Measurements from ENCODE around the gene HRH3.
A peak's percentile ranks its signal among the peaks of the same experiment; 100 is the strongest.

HRH3 gene

DNA sequence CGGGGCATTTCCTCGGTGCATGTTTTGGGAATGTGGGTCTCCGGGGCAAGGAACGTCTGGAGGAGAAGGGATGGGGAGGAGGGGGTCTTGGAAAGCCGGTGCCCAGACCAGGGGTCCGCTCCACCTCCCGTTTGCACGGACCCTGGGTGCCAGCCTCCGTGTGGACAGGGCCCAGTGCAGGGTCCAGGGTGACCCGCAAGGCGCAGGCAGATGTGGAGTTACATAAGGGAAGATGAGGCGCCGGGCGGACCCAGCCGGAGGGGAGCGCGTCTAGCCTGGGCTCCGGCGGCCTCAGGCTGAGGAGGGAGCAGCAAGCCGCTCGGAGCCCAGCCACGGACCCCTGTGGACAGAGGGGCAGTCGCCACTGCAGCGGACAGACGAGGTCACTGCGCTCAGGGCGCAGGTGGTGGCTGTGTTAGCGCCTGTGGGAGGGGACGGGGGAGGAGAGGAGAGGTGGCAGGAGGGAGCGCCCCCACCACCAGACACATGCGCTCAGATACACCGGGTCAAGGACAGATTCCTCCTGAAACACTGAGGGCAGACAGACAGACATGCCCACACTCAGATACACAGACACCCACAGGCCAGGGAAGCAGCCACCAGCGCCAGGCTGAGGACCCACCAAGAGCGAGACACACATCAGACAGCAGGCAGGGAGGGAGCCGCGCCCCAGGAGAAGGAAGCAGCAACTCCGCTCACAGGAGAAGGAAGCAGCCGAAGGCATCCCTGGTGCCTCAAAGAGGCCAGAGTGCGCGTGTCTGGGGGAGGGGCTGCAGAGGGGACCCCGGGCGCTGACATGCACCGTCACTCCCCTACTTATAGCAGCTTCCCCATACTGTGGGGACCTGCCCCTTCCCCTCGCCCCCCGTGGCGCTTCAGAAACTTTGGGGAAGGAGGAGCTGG lies 839 bp upstream of the HRH3 start:
- H3K9ac ChIP-seq (ENCODE audit: low read length): no peak overlapping the region
- peak; percentile 27 for DNase-seq
- peaks cover 28% of the 10 kb centered on the region for H3K27me3 ChIP-seq (ENCODE audit: insufficient read depth, low read length, poor library complexity)
- no peak overlapping the region for H3K27ac ChIP-seq (ENCODE audit: low read depth, low read length)
- H2BK120ac ChIP-seq (ENCODE audit: low read depth, low read length): no peak overlapping the region
- H3K56ac ChIP-seq (ENCODE audit: low read length): no peak overlapping the region
- H3K4me2 ChIP-seq (ENCODE audit: low read length): no peak overlapping the region
- no peak overlapping the region for H3K23ac ChIP-seq (ENCODE audit: low read length)
- no peak overlapping the region for H4K5ac ChIP-seq (ENCODE audit: low read length)
- H4K8ac ChIP-seq (ENCODE audit: low read depth, low read length): no peak overlapping the region
- H3K79me1 ChIP-seq (ENCODE audit: low read length): no peaks in the 10 kb centered on the region
- no peak overlapping the region for H3K4me3 ChIP-seq (ENCODE audit: low read length)
- H3K79me2 ChIP-seq (ENCODE audit: control insufficient read depth, insufficient read depth, low read length): no peaks in the 10 kb centered on the region
- no peak overlapping the region for H2BK15ac ChIP-seq (replicated peaks; ENCODE audit: low read depth)
- no peak overlapping the region for H3K4ac ChIP-seq (ENCODE audit: low read depth, low read length)
- no peak overlapping the region for H2BK5ac ChIP-seq (ENCODE audit: low read length)
- no peaks in the 10 kb centered on the region for H3K4me1 ChIP-seq (ENCODE audit: control insufficient read depth, low read depth, low read length)
- no peak overlapping the region for H3K18ac ChIP-seq (ENCODE audit: low read length)
- H3K36me3 ChIP-seq (ENCODE audit: control insufficient read depth, insufficient read depth, low read length): no peaks in the 10 kb centered on the region
- H2AK5ac ChIP-seq (ENCODE audit: low read length): no peak overlapping the region
- WGBS (ENCODE audit: extremely low coverage, insufficient coverage, low lambda C conversion rate): no CpG with 5 or more reads among the region's 46 CpGs

GRCh38 chr20:62219101-62219991 lies 732 bp downstream of the HRH3 start:
- no peak overlapping the region for H4K8ac ChIP-seq (ENCODE audit: low read depth, low read length)
- no peak overlapping the region for H3K27ac ChIP-seq (ENCODE audit: low read depth, low read length)
- no CpG with 5 or more reads among the region's 84 CpGs for WGBS (ENCODE audit: extremely low coverage, insufficient coverage, low lambda C conversion rate)
- no peak overlapping the region for H2AK5ac ChIP-seq (ENCODE audit: low read length)
- no peak overlapping the region for H3K4me2 ChIP-seq (ENCODE audit: low read length)
- H3K36me3 ChIP-seq (ENCODE audit: control insufficient read depth, insufficient read depth, low read length): no peaks in the 10 kb centered on the region
- no peak overlapping the region for H3K23ac ChIP-seq (ENCODE audit: low read length)
- peaks cover 28% of the 10 kb centered on the region for H3K27me3 ChIP-seq (ENCODE audit: insufficient read depth, low read length, poor library complexity)
- H4K5ac ChIP-seq (ENCODE audit: low read length): no peak overlapping the region
- H3K18ac ChIP-seq (ENCODE audit: low read length): no peak overlapping the region
- no peak overlapping the region for H2BK120ac ChIP-seq (ENCODE audit: low read depth, low read length)
- no peaks in the 10 kb centered on the region for H3K79me1 ChIP-seq (ENCODE audit: low read length)
- no peak overlapping the region for H3K4me3 ChIP-seq (ENCODE audit: low read length)
- no peak overlapping the region for H2BK15ac ChIP-seq (replicated peaks; ENCODE audit: low read depth)
- H3K4ac ChIP-seq (ENCODE audit: low read depth, low read length): no peak overlapping the region
- no peak overlapping the region for H2BK5ac ChIP-seq (ENCODE audit: low read length)
- H3K56ac ChIP-seq (ENCODE audit: low read length): no peak overlapping the region
- DNase-seq: no peak
- H3K9ac ChIP-seq (ENCODE audit: low read length): no peak overlapping the region
- H3K4me1 ChIP-seq (ENCODE audit: control insufficient read depth, low read depth, low read length): no peaks in the 10 kb centered on the region
- no peaks in the 10 kb centered on the region for H3K79me2 ChIP-seq (ENCODE audit: control insufficient read depth, insufficient read depth, low read length)

- H3K9ac ChIP-seq (ENCODE audit: low read length): no peak overlapping the region
- DNase-seq: no peak
These were observed 1.9 kb downstream of the HRH3 start for GRCh38 chr20:62217913-62218773.

DNA sequence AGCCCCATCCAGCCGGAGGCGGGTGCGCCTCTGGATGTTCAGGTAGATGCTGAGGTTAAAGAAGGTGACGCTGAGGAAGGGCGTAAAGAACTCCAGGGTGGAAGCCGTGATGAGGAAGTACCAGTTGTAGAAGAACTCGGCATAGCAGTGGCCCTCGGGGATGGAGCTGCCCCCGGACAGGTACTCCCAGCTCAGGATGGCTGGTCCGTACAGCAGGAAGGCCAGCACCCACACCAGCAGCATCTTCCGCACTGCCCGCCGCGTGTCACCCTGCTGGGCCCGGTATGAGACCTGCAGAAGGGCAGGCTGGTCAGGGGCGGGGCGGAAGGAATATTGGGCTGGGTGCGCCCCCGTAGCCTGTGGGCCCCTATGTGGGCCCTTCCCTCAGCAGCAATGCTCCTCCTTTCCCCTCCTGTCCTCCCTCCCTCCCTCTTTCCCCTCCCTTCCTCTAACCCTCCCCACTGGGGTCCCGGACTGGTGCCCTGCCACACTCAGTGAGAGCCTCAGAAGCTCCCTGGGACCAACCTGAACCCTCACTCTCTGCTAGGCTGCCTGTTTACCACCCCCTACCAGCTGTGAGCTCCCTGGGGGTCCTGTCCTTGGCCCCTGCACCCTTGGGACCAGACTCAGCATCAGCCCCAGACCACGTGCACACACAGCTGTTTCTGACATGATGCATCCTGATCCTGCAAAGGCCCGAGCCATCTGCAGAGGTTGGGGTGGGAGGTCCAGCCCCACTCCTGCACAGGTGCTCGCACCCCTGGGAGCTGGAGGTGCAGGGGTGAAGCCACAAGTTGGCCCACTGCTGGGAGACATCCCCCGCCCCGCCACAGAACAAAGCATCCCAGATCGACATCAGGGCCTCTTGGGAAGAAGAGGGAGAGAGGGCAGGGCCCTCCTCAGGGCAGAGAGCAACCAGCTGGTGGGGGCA lies 3.2 kb downstream of the HRH3 start:
- Histone ChIP-seq H2BK5ac (ENCODE audit: low read length) (no peak overlapping the region), H4K5ac (ENCODE audit: low read length) (no peak overlapping the region), H4K8ac (ENCODE audit: low read depth, low read length) (no peak overlapping the region), H3K4me1 (ENCODE audit: control insufficient read depth, low read depth, low read length) (no peaks in the 10 kb centered on the region), H3K36me3 (ENCODE audit: control insufficient read depth, insufficient read depth, low read length) (no peaks in the 10 kb centered on the region), H3K4me3 (ENCODE audit: low read length) (no peak overlapping the region), H3K56ac (ENCODE audit: low read length) (no peak overlapping the region), H3K23ac (ENCODE audit: low read length) (no peak overlapping the region), H3K18ac (ENCODE audit: low read length) (no peak overlapping the region), H2BK120ac (ENCODE audit: low read depth, low read length) (no peak overlapping the region), H2AK5ac (ENCODE audit: low read length) (no peak overlapping the region), H2BK15ac (replicated peaks; ENCODE audit: low read depth) (no peak overlapping the region), H3K27ac (ENCODE audit: low read depth, low read length) (no peak overlapping the region), H3K27me3 (ENCODE audit: insufficient read depth, low read length, poor library complexity) (peaks cover 28% of the 10 kb centered on the region), H3K4ac (ENCODE audit: low read depth, low read length) (no peak overlapping the region), H3K79me2 (ENCODE audit: control insufficient read depth, insufficient read depth, low read length) (no peaks in the 10 kb centered on the region), H3K9ac (ENCODE audit: low read length) (no peak overlapping the region), H3K79me1 (ENCODE audit: low read length) (no peaks in the 10 kb centered on the region), H3K4me2 (ENCODE audit: low read length) (no peak overlapping the region)
- no peak for DNase-seq
- no CpG with 5 or more reads among the region's 26 CpGs for WGBS (ENCODE audit: extremely low coverage, insufficient coverage, low lambda C conversion rate)

More at GRCh38 chr20:62217913-62218773, 1.9 kb downstream of the HRH3 start:
- no peak overlapping the region for H2BK120ac ChIP-seq (ENCODE audit: low read depth, low read length)
- H3K4me1 ChIP-seq (ENCODE audit: control insufficient read depth, low read depth, low read length): no peaks in the 10 kb centered on the region
- H4K5ac ChIP-seq (ENCODE audit: low read length): no peak overlapping the region
- H3K36me3 ChIP-seq (ENCODE audit: control insufficient read depth, insufficient read depth, low read length): no peaks in the 10 kb centered on the region
- H2BK5ac ChIP-seq (ENCODE audit: low read length): no peak overlapping the region
- no peak overlapping the region for H3K18ac ChIP-seq (ENCODE audit: low read length)
- no peak overlapping the region for H2AK5ac ChIP-seq (ENCODE audit: low read length)
- H3K23ac ChIP-seq (ENCODE audit: low read length): no peak overlapping the region
- no peak overlapping the region for H4K8ac ChIP-seq (ENCODE audit: low read depth, low read length)
- H3K79me2 ChIP-seq (ENCODE audit: control insufficient read depth, insufficient read depth, low read length): no peaks in the 10 kb centered on the region
- H3K27me3 ChIP-seq (ENCODE audit: insufficient read depth, low read length, poor library complexity): peaks cover 28% of the 10 kb centered on the region
- H3K4me3 ChIP-seq (ENCODE audit: low read length): no peak overlapping the region
- no peaks in the 10 kb centered on the region for H3K79me1 ChIP-seq (ENCODE audit: low read length)
- WGBS (ENCODE audit: extremely low coverage, insufficient coverage, low lambda C conversion rate): no CpG with 5 or more reads among the region's 38 CpGs
- no peak overlapping the region for H3K56ac ChIP-seq (ENCODE audit: low read length)
- no peak overlapping the region for H2BK15ac ChIP-seq (replicated peaks; ENCODE audit: low read depth)
- no peak overlapping the region for H3K4ac ChIP-seq (ENCODE audit: low read depth, low read length)
- no peak overlapping the region for H3K4me2 ChIP-seq (ENCODE audit: low read length)
- H3K27ac ChIP-seq (ENCODE audit: low read depth, low read length): no peak overlapping the region
